ENCODE results near the gene ATF6B.

- TF ChIP-seq CTCF (conservative IDR thresholded peaks at IDR 0.05; ENCODE audit: low read length) (no peak), EZH2phosphoT487 (IDR thresholded peaks at IDR 0.05; ENCODE audit: borderline replicate concordance) (no peak)
Observed at GRCh38 chr6:32163559-32164258, 35.7 kb upstream of the ATF6B start.
